22Rv1 (cell line): ENCODE measurements around the gene CFAP99.

Experiments used
- H3K27ac ChIP-seq: fragments of 450-650 bp; 2 replicates; pipeline ENCODE4 v1.5.1; 2017
- ZFX ChIP-seq: fragments of 450-650 bp; IDR thresholded peaks from 2 replicates; pipeline ENCODE4 v1.6.1; 2017; ENCODE audit warnings: antibody characterized with exemption, borderline replicate concordance
- TF ChIP-seq, protein P1 (sequence below): fragments of 450-650 bp; IDR thresholded peaks from 2 replicates; pipeline ENCODE4 v1.5.1; 2017; ENCODE audit warnings: mild to moderate bottlenecking

CFAP99 gene

DNA sequence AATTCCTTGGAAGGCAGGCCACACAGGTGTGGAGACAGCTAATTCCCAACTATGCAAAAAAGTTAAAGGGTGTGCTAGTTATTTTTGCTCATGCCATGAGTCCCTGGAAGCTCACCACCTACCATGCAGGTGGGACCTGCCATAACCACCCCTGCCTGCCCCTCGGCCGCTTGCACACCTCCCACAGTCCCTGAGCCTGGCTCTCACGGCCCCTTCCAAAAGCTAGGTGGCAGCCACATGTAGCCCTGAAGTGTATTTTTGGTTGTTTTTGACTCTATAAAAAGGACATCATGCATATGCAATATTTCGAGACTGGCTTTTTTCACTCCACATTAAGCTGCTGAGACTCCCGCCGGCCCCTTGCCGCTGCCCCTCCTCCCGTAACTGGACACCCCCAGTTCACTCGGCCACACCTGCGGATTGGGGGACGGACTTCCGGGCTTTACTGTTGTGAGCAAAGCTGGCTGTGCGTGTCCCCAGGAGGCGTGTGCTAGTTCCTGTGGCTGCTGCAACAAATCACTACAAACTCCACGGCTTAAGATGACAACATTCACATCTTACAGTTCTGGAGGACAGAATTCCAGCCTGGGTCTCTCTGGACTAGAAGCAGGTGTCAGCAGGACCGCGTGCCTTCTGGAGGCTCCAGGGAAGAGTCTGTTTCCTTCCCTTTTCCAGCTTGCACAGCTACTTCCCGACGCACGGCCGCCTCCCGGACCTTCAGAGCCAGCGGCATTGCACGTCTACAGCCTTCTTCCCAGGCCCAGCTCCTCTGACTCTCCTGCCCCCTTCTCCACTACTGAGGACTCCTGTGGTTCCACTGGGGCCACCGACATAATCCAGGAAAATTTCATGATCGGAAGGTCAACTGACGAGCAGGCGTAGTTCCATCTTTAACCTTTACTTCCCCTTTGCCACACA is 25.1 kb upstream of the CFAP99 start:
- H3K27ac ChIP-seq, result no peak overlapping the region
- no peak for TF ChIP-seq ZFX
- TF ChIP-seq, protein P1, sequence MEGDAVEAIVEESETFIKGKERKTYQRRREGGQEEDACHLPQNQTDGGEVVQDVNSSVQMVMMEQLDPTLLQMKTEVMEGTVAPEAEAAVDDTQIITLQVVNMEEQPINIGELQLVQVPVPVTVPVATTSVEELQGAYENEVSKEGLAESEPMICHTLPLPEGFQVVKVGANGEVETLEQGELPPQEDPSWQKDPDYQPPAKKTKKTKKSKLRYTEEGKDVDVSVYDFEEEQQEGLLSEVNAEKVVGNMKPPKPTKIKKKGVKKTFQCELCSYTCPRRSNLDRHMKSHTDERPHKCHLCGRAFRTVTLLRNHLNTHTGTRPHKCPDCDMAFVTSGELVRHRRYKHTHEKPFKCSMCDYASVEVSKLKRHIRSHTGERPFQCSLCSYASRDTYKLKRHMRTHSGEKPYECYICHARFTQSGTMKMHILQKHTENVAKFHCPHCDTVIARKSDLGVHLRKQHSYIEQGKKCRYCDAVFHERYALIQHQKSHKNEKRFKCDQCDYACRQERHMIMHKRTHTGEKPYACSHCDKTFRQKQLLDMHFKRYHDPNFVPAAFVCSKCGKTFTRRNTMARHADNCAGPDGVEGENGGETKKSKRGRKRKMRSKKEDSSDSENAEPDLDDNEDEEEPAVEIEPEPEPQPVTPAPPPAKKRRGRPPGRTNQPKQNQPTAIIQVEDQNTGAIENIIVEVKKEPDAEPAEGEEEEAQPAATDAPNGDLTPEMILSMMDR, result no peak

DNA sequence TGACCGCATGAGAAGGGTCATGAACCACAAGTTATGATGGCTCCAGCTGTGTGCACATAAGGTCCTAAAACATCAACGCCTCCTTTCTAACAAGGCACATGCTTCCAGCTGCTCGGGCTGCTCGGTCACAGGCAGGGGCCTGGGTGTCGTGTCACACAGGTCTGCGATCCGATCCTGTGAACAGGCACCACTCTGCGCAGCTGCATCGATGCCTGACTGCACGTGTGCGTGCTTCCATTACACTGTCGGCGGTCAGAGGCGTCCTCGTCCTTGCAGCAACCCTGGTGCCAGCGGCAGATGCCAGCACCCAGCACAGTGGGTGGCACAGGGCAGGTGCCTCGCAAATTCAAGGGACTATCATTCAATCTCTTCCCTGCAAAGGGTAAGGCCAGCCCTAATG is 24.2 kb upstream of the CFAP99 start:
- TF ChIP-seq ZFX, result no peak
- TF ChIP-seq, protein P1, result no peak

DNA sequence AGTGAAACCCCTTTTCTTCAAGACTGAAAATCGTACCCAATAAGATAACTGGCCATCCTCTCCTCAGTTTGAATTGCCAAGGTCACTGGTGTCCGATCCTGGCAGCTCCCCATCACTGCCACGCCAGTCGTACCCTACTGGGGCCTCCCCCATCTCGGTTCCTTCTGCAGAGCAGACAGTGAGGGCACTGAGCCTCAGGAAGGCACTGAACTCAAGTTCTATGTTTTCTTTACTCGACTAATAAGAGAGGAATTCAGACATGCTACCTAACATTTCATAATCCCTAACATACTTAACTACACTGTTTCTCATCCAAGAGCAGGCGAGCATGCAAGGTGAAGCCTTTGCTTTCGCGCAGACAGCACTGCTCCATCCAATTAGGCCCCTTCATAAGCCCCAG is 23.7 kb upstream of the CFAP99 start:
- TF ChIP-seq, protein P1, result no peak
- no peak for TF ChIP-seq ZFX
- no peak overlapping the region for H3K27ac ChIP-seq

More for the DNA sequence above, 24.2 kb upstream of the CFAP99 start:
- no peak overlapping the region for H3K27ac ChIP-seq

DNA sequence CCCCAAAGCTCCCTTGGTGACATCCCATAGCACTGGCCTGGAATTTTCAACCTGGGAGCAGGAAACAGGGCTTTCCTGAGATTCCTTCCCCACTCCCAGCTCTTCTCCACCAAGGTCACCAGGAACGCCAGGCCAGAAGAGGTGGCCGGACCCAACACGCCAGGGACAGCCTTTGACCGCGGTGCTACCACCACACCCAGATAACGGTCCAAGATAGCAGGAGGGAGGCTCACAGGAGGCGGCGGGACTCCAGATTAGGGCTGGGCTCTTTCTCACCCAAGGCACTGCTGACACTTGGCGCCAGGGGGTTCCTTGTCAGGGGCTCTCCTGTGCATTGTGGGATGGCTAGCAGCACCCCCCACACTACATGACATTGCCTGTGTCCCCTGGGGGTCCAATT is 23.2 kb upstream of the CFAP99 start:
- no peak overlapping the region for H3K27ac ChIP-seq
- no peak for TF ChIP-seq ZFX
- TF ChIP-seq, protein P1, result no peak

DNA sequence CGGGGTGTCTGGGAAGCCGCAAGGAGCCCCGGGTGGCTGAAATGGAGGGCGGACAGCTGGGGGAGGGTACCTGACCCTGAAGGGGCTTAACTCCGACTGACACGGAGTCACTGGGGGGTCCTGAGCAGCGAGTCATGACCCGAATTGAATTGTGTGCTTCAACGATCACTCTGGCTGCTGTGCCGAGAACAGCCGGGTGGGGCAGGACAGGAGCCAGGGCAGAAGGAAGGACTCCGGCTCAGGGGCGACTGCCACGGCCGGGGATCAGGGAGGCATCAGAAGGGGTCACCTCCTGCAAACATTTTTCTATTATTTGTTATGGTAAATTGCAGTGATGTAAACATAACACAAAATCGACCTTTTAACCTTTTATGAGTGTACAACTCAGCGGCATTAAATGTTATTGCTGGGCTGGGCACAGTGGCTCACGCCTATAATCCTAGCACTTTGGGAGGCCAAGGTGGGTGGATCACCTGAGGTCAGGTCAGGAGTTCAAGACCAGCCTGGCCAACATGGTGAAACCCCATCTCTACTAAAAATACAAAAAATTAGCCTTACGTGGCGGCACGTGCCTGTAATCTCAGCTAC is 21.9 kb upstream of the CFAP99 start:
- no peak overlapping the region for H3K27ac ChIP-seq
- TF ChIP-seq ZFX, result no peak
- TF ChIP-seq, protein P1, result no peak

DNA sequence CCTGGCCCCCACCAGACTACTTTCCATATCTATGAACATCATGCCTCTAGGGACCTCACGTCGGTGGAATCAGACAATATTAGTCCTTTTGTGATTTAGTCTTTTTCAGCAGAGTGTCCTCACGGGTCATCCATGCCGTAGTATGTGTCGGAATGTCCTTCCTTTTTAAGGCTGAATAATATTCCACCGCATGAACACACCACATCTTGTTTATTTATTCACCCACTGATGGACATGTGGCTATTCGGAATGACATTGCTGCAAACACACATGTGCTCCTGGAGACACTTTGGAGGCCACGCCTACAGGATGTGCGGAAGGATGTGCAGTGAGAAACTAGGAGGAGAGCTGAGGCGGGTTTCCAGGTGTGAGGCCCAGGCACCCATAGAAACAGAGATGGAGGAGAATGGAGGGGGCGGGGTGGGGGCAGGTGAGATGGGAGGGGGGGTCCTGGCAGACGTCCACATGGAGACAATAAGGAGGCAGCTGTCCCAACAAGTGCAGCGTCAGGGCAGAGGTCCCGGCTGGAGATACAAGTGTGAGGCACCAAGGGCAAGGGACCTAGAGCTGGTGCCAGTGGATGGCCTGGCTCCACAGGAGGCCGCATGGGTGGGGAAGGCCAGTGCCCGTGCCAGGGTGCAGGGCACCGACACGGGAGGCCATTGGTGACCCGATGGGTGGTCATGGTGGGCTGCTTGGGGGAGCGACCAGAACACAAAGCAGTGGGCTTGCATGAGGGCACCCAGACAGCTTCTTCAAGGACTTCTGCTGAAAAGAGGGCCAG is 21.0 kb upstream of the CFAP99 start:
- no peak for TF ChIP-seq ZFX
- TF ChIP-seq, protein P1, result no peak
- H3K27ac ChIP-seq, result no peak overlapping the region
